Gastrocnemius medialis (tissue), 4 donors: Measurements from ENCODE around the gene MYO18B. TPM values are rescaled to one million over a fixed set of nuclear protein-coding genes. Genes with fewer than 3 reads are reported as not detected.

Experiments
- ATAC-seq, 2 donors: fragments of 150-250 bp; one replicate each; pipeline ENCODE4 v1.9.1; 2016
- DNase-seq, 2 donors: peaks; one replicate each; pipeline ENCODE4 v3.0.0-alpha.2; 2019
- H3K27ac ChIP-seq, 4 donors: fragments of 200-600 bp; sonication (generic); 1 replicate in 1 of 4; 2 replicates in 3 of 4; pipeline ENCODE4 v1.5.1; 2016 to 2018; ENCODE audit warnings: mild to moderate bottlenecking in 2 of 4, moderate library complexity in 1 of 4
- H3K27me3 ChIP-seq, 3 donors: fragments of 200-600 bp; sonication (generic) in 2 of 3; 1 replicate in 1 of 3; 2 replicates in 2 of 3; pipeline versions ENCODE4 v1.5.1 to v1.6.0; 2016 to 2019; ENCODE audit warnings: mild to moderate bottlenecking in 1 of 3, moderate library complexity in 1 of 3
- H3K36me3 ChIP-seq, 2 donors: fragments of 200-600 bp; sonication (generic) in 1 of 2; one replicate each; pipeline ENCODE4 v1.5.1; 2017 to 2018
- H3K4me1 ChIP-seq, 2 donors: fragments of 200-600 bp; sonication (generic) in 1 of 2; one replicate each; pipeline ENCODE4 v1.5.1; 2016 to 2017; ENCODE audit warnings: mild to moderate bottlenecking in 2 of 2
- H3K4me3 ChIP-seq, 4 donors: fragments of 200-600 bp; sonication (generic) in 3 of 4; 1 replicate in 1 of 4; 2 replicates in 3 of 4; pipeline ENCODE4 v1.5.1; 2016 to 2019; ENCODE audit warnings: mild to moderate bottlenecking in 2 of 4
- H3K9me3 ChIP-seq, 3 donors: fragments of 200-600 bp; sonication (generic) in 2 of 3; 1 replicate in 1 of 3; 2 replicates in 2 of 3; pipeline ENCODE4 v1.5.1; 2016 to 2019
- POLR2A ChIP-seq, 2 donors: fragments of 450-650 bp; IDR thresholded peaks; one replicate each; pipeline ENCODE4 v1.6.1; 2017; ENCODE audit warnings: antibody characterized with exemption in 2 of 2, mild to moderate bottlenecking in 2 of 2, moderate library complexity in 2 of 2
- in situ Hi-C, 4 donors: fragments of 200-750 bp; cut with MboI; loops; one replicate each; pipeline versions ENCODE4 v1.15.0 to v1.8.0; 2017; ENCODE audit warnings: low sequenced_read_pairs in 4 of 4
- intact Hi-C: fragments of 100-400 bp; cut with DNase I; formaldehyde crosslinking; loops from one replicate; pipeline ENCODE4 v1.15.1; 2023; ENCODE audit warnings: low total_unique reads
- total RNA-seq, 4 donors: library from RNA; depleted of rRNA; stranded (reverse); fragments of >200 nt; gene quantifications; one replicate each; pipeline versions ENCODE4 v1.1.0 to v1.2.3, GENCODE V29; 2016
- TF ChIP-seq, protein P1 (sequence below), 5 experiments: fragments of 450-650 bp in 3 of 5; fragments of 200-600 bp in 2 of 5; sonication (generic) in 2 of 5; IDR thresholded peaks in 4 of 5; conservative IDR thresholded peaks in 1 of 5; 1 replicate in 4 of 5; 2 replicates in 1 of 5; pipeline ENCODE4 v1.5.1; 2016 to 2019; ENCODE audit warnings: antibody characterized with exemption in 5 of 5, mild to moderate bottlenecking in 3 of 5, moderate library complexity in 3 of 5

The MYO18B gene
- total RNA-seq, 4 donors from 2014 or later, result 273 to 408 (median 362) TPM

DNA sequence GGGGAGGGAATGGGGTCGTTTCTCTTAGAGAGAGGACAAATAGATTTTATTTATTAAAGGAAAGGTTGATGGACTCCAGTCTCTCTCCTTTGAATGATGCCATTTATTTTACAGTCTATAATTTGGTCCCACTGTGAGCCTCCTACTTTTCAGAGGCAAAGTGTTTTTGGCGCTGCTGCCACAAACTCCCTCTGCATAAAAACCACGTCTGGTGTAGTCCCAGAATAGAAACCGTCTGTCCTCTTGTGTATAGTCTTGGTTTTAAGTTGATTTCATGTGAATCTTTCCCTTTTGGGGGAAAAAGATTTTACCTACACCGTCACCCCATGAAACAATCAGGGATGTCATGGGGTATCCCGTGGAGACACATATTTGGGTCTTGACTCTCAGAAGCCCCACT is 283.6 kb downstream of the MYO18B start:
- in situ Hi-C loops, result no loop called here
- peaks cover 0 to 46% of the 10 kb centered on the region in 2 donors for H3K36me3 ChIP-seq
- no peaks in the 10 kb centered on the region for H3K4me1 ChIP-seq

DNA sequence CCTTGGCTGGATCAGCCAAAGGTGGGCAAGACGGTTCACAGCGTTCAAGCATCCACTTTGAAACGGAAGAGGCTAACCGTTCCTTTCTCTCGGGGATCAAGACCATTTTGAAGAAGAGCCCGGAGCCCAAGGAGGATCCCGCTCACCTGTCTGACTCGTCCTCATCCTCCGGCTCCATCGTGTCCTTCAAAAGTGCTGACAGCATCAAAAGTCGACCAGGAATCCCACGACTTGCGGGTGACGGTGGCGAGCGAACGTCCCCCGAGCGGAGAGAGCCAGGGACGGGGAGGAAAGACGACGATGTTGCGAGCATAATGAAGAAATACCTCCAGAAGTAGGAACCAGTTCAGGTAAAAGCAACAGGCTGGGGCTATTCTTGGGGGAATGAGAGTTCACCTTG is 285.4 kb downstream of the MYO18B start:
- Histone ChIP-seq H3K9me3 (no peaks in the 10 kb centered on the region), H3K36me3 (peaks cover 0 to 48% of the 10 kb centered on the region in 2 donors), H3K27me3 (no peaks in the 10 kb centered on the region), H3K4me1 (no peaks in the 10 kb centered on the region), H3K27ac (no peak overlapping the region), H3K4me3 (no peak overlapping the region)
- ATAC-seq, result no peak
- DNase-seq, result no peak
- TF ChIP-seq, protein P1, sequence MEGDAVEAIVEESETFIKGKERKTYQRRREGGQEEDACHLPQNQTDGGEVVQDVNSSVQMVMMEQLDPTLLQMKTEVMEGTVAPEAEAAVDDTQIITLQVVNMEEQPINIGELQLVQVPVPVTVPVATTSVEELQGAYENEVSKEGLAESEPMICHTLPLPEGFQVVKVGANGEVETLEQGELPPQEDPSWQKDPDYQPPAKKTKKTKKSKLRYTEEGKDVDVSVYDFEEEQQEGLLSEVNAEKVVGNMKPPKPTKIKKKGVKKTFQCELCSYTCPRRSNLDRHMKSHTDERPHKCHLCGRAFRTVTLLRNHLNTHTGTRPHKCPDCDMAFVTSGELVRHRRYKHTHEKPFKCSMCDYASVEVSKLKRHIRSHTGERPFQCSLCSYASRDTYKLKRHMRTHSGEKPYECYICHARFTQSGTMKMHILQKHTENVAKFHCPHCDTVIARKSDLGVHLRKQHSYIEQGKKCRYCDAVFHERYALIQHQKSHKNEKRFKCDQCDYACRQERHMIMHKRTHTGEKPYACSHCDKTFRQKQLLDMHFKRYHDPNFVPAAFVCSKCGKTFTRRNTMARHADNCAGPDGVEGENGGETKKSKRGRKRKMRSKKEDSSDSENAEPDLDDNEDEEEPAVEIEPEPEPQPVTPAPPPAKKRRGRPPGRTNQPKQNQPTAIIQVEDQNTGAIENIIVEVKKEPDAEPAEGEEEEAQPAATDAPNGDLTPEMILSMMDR (IDR thresholded peaks at IDR 0.05 in 4 of 5, conservative IDR thresholded peaks at IDR 0.05 in 1 of 5), result no peak
- TF ChIP-seq POLR2A (IDR thresholded peaks at IDR 0.05), result no peak
- intact Hi-C loops (no loop called here), in situ Hi-C loops (no loop called here)

More for the DNA sequence above, 283.6 kb downstream of the MYO18B start:
- TF ChIP-seq POLR2A (IDR thresholded peaks at IDR 0.05), result no peak
- TF ChIP-seq, protein P1 (IDR thresholded peaks at IDR 0.05 in 4 of 5, conservative IDR thresholded peaks at IDR 0.05 in 1 of 5), result no peak
- no peaks in the 10 kb centered on the region for H3K9me3 ChIP-seq
- DNase-seq (no peak), ATAC-seq (no peak)
- H3K27ac ChIP-seq, result no peak overlapping the region
- no peaks in the 10 kb centered on the region for H3K27me3 ChIP-seq
- intact Hi-C loops, result no loop called here
- H3K4me3 ChIP-seq, result no peak overlapping the region

DNA sequence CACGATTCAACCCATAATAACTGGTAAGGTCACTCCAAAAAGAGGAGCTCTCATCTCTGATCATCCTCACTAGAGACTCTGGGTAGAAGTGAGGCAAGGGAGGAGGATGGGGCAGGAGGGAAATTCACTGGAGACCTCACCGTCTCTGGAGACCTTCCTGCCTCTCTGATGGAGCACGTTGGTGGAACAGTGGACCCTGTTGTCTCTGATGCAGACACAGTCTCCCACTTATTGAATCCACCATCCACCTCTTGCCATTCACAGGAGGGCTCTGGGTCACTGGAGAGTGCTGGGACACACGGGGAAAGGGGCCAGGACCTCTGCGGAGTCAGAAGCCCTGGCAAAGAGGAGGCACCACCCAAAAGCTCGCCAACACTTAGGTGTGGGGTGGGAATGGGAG is 289.7 kb downstream of the MYO18B start:
- in situ Hi-C loops (no loop called here), intact Hi-C loops (no loop called here)
- Histone ChIP-seq H3K27me3 (no peaks in the 10 kb centered on the region), H3K4me3 (no peak overlapping the region), H3K9me3 (no peaks in the 10 kb centered on the region), H3K36me3 (peaks cover 0 to 38% of the 10 kb centered on the region in 2 donors), H3K27ac (no peak overlapping the region), H3K4me1 (no peaks in the 10 kb centered on the region)
- TF ChIP-seq POLR2A (IDR thresholded peaks at IDR 0.05), result no peak
- TF ChIP-seq, protein P1 (IDR thresholded peaks at IDR 0.05 in 4 of 5, conservative IDR thresholded peaks at IDR 0.05 in 1 of 5), result no peak
- DNase-seq (no peak), ATAC-seq (no peak)

DNA sequence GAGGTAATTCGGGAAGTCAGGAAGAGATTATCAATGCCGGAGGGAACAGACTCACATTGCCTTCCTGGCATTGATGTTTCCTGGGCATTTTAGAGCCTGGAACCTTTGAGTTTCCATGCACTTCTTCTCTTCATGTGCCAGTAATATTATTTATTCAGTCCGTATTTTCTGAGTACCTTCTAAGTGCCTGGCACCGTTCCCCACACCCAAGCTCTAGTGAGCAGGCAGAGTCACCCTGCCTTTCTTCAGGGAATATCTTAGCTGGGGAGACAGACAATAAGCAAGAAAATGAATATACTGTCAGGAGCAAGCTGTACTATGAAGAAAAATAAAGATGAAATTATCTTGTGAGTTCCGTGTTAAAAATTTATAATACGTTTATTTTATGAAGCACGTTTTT is 291.1 kb downstream of the MYO18B start:
- Histone ChIP-seq H3K9me3 (no peaks in the 10 kb centered on the region), H3K4me3 (no peak overlapping the region), H3K27me3 (no peaks in the 10 kb centered on the region), H3K27ac (no peak overlapping the region), H3K4me1 (no peaks in the 10 kb centered on the region), H3K36me3 (peaks cover 0 to 30% of the 10 kb centered on the region in 2 donors)
- DNase-seq, result no peak
- in situ Hi-C loops, result no loop called here
- TF ChIP-seq POLR2A (IDR thresholded peaks at IDR 0.05), result no peak
- TF ChIP-seq, protein P1 (IDR thresholded peaks at IDR 0.05 in 4 of 5, conservative IDR thresholded peaks at IDR 0.05 in 1 of 5), result no peak
- intact Hi-C loops, result no loop called here
- no peak for ATAC-seq

DNA sequence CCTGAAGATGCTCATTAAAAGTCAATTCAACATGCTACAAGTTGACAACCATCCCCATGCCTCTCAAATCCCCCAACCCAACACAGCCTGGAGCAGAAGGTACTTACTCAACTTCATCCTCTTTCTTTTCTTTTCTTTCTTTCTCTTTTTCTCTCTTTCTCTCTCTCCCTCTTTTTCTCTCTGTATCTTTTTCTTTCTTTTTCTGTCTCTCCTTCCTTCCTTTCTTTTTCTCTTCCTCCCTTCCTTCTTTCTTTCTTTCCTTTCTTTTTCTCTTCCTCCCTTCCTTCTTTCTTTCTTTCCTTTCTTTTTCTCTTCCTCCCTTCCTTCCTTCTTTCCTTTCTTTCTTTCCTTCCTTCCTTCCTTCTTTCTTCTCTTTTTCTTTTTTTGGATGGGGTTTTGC is 291.6 kb downstream of the MYO18B start:
- intact Hi-C loops (no loop called here), in situ Hi-C loops (no loop called here)
- H3K9me3 ChIP-seq, result no peaks in the 10 kb centered on the region
- H3K27me3 ChIP-seq, result no peaks in the 10 kb centered on the region
- no peak for TF ChIP-seq POLR2A (IDR thresholded peaks at IDR 0.05)
- TF ChIP-seq, protein P1 (IDR thresholded peaks at IDR 0.05 in 4 of 5, conservative IDR thresholded peaks at IDR 0.05 in 1 of 5), result no peak
- ATAC-seq (no peak), DNase-seq (no peak)
- no peak overlapping the region for H3K4me3 ChIP-seq
- no peak overlapping the region for H3K27ac ChIP-seq
- H3K36me3 ChIP-seq, result peaks cover 0 to 25% of the 10 kb centered on the region in 2 donors
- no peaks in the 10 kb centered on the region for H3K4me1 ChIP-seq
